SH-SY5Y (cell line): ENCODE results near the gene CCDC86.

Experiments
- GATA2 ChIP-seq: IDR thresholded peaks from 2 replicates; pipeline ENCODE4 v1.6.1; 2011; ENCODE audit warnings: mild to moderate bottlenecking, low read depth, low read length
- GATA3 ChIP-seq: IDR thresholded peaks from 2 replicates; pipeline ENCODE4 v1.6.1; 2011; ENCODE audit warnings: low read depth, mild to moderate bottlenecking, low read length, moderate library complexity

DNA sequence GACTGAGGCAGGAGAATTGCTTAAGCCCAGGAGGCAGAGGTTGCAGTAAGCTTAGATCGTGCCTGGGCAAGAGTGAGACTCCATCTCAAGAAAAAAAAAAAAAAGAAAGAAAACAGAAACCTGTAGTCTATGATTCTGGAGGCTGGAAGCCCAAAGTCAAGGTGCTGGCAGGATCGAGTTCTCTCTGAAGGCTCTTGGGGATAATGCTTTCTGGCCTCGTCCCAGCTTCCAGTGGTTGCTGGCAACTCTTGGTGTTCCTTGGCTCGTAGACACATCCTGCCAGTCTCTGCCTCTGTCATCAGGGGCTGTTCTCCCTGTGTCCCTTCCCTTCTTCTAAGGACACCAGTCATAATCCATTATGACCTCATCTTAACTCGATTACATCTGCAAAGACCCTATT is 16.8 kb upstream of the CCDC86 start:
- no peak for TF ChIP-seq GATA2
- no peak for TF ChIP-seq GATA3
